Right cardiac atrium (tissue), 5 donors: ENCODE measurements around the gene TNFAIP8L2. TPM values are rescaled to one million over a fixed set of nuclear protein-coding genes. Genes with fewer than 3 reads are reported as not detected.
"Not testable (repeated sequence)": the region's sequence is repeated elsewhere in the genome, so short reads cannot be mapped to it uniquely, and the experiment has no call there.

ENCODE experiments used
- ATAC-seq, 2 donors: fragments of 200-7000 bp; cut with Tn5 transposase; one replicate each; pipeline versions ENCODE4 v1.8.0 to v1.9.1; 2020; ENCODE audit warnings: moderate library complexity in 2 of 2, mild to moderate bottlenecking in 1 of 2
- DNase-seq, 3 donors: peaks; one replicate each; pipeline ENCODE4 v3.0.0-alpha.2; 2020
- H3K27ac ChIP-seq: one replicate; pipeline ENCODE4 v1.5.1; 2013; ENCODE audit warnings: mild to moderate bottlenecking, low read length, control low read depth, moderate library complexity
- H3K27me3 ChIP-seq: one replicate; pipeline ENCODE4 v1.6.1; 2013; ENCODE audit not compliant: control insufficient read depth, insufficient read depth
- H3K4me1 ChIP-seq: one replicate; pipeline ENCODE4 v1.6.1; 2013; ENCODE audit warnings: low read length; ENCODE audit not compliant: control insufficient read depth, insufficient read depth
- H3K4me3 ChIP-seq: one replicate; pipeline ENCODE4 v1.5.1; 2013; ENCODE audit warnings: low read length, control low read depth
- H3K9me3 ChIP-seq: one replicate; pipeline ENCODE4 v1.6.1; 2013; ENCODE audit warnings: low read length; ENCODE audit not compliant: control insufficient read depth
- WGBS: extraction: QIAGEN DNeasy Blood & Tissue Kit; methylation state at CpG from one replicate; pipeline ENCODE4 v1.1.7; 2013; 5-methylcytosine and 5-hydroxymethylcytosine counted together
- intact Hi-C, 4 donors: fragments of 100-400 bp; cut with DNase I; formaldehyde crosslinking; loops; one replicate each; pipeline versions ENCODE4 v1.11.0 to v1.14.0; 2022 to 2023
- polyA plus RNA-seq: library from polyadenylated mRNA; stranded (reverse); fragments of 200-250 nt; gene quantifications from one replicate; pipeline ENCODE4 v1.2.3, GENCODE V29; 2013
- total RNA-seq, 4 donors: library from RNA; stranded (reverse); fragmentation: NEBNext Ultra II Directional; extraction: Animal tissue kit (Norgen Biotek cat#: 25700); gene quantifications; one replicate each; pipeline ENCODE4 v1.2.1, GENCODE V29; 2021
- donor health status: healthy with polysubstance abuse.
- donor health status: DM: no; HTN: yes; CAD: no.
- donor health status: DM: no; HTN: no; CAD: no.
- donor health status: DM: no; HTN: yes; CAD: no; lungs with severe emphysema.
- donor health status: DM: yes; HTN: yes; CAD: no.

TNFAIP8L2 gene
- total and polyA plus RNA-seq, 5 donors = 1.8 to 3.7 (median 2.1) TPM

DNA sequence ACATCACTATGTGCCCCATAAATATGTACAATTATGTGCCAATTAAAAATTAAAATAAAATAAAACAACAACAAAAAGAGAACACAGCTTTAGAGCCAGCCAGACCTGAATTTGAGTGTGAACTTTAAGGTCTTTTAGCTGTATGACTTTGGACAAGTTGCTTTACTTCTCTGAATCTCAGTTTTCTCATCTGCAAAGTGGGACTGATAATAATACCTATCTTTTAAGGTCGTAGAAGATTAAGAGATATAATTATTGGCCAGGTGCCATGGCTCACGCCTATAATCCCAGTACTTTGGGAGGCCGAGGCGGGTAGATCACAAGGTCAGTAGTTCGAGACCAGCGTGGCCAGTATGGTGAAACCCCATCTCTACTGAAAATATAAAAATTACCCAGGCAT is 36.9 kb downstream of the TNFAIP8L2 start:
- no peak overlapping the region for H3K4me3 ChIP-seq

DNA sequence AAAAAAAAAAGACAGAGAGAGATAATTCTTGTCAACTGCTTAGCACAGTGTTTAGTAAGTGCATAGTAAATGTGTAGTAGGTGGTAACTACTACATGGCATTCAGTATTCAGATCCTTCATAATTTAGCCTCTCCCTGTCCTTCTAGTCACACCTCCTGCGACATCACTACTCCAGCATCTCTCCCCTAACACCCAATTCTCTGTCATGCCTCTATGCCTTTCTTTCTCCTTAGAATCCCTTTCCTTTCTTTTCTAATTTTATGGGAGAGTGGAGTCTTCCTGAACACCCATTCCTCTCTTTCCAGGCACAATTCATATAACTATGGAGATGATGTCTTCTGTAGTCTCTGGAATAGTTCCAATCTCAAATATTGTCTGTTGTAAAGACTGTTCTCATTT is 37.4 kb downstream of the TNFAIP8L2 start:
- H3K27ac ChIP-seq = no peak overlapping the region
- intact Hi-C loops = no loop called here
- H3K4me3 ChIP-seq = no peak overlapping the region
- H3K4me1 ChIP-seq = no peaks in the 10 kb centered on the region
- no peak for ATAC-seq
- 88% methylated on average over 1 of the region's 1 CpG for WGBS
- no peaks in the 10 kb centered on the region for H3K27me3 ChIP-seq
- DNase-seq = no peak
- no peaks in the 10 kb centered on the region for H3K9me3 ChIP-seq

More for the DNA sequence above, 36.9 kb downstream of the TNFAIP8L2 start:
- DNase-seq (no peak), ATAC-seq (no peak)
- Histone ChIP-seq H3K27ac (no peak overlapping the region), H3K27me3 (no peaks in the 10 kb centered on the region), H3K4me1 (no peaks in the 10 kb centered on the region), H3K9me3 (no peaks in the 10 kb centered on the region)
- intact Hi-C loops = no loop called here
- WGBS = 70% methylated on average over 6 of the region's 6 CpGs

DNA sequence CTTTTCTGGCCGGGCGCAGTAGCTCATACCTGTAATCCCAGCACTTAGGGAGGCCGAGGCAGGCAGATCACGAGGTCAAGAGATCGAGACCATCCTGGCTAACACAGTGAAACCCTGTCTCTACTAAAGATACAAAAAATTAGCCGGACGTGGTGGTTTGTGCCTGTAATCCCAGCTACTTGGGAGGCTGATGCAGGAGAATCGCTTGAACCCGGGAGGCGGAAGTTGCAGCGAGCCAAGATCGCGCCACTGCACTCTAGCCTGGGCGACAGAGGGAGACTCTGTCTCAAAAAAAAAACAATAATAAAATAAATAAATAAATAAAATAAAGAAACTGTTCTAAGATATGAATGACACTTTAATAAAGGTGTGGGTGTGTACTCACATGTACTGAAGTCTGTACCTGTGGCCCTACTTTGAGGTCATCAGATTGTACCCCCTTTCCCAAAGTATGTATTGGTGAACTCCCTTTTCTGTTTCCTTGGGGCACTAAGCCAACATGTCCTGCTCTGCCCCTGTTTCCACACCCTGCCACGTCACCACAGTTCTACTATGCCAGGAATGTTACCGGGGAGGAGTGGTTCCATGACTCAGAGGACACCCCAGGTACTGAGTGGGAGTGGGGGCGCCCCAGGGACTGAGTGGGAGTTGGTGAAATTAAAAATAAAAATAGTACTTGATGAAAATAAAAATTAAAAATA is 38.6 kb downstream of the TNFAIP8L2 start:
- ATAC-seq = peak in 1 of 2 donors; percentile 48

DNA sequence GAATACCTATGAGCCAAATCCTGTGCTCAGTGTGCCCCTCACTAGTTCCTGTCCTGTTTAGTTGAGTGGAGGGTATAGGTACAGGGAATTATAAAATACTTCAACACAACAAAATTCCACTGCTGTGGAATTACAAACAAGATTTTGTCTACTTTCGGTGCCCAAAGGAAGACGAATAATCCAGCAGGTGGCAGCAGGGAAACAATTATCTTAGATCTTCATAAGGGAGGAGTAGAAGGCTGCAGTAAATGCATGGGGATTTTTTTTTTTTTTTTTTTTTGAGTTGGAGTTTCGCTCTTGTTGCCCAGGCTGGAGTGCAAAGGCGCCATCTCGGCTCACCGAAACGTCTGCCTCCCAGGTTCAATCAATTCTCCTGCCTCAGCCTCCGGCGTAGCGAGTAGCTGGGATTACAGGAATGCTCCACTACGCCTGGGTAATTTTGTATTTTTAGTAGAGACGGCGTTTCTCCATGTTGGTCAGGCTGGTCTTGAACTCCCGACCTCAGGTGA is 39.9 kb downstream of the TNFAIP8L2 start:
- Histone ChIP-seq H3K4me1 (no peaks in the 10 kb centered on the region), H3K27ac (peak overlapping the region; percentile 33), H3K9me3 (no peaks in the 10 kb centered on the region), H3K27me3 (no peaks in the 10 kb centered on the region), H3K4me3 (no peak overlapping the region)
- intact Hi-C loops = loop anchor here in 3 of 4 donors (2.0 to 5.0 kb wide), 2 partner anchors 54 to 56 kb away; partner anchors contain the start of gene PSMD4 (in 2 of the 3)
- 43% methylated on average over 14 of the region's 14 CpGs for WGBS
- ATAC-seq = peak; percentile 7 to 9
- peak; percentile 39 to 62 (median 61) for DNase-seq

More for the DNA sequence above, 38.6 kb downstream of the TNFAIP8L2 start:
- not testable (repeated sequence) for H3K4me3 ChIP-seq, H3K4me1 ChIP-seq, H3K27ac ChIP-seq, H3K27me3 ChIP-seq, H3K9me3 ChIP-seq
- WGBS = 70% methylated on average over 17 of the region's 17 CpGs
- DNase-seq = peak in 2 of 3 donors; percentile 68 to 69
- intact Hi-C loops = loop anchor here in 2 of 4 donors (5.0 kb wide), 1 partner anchor 57 kb away; the partner anchor contains the start of gene PSMD4 (in 2 of the 2)

DNA sequence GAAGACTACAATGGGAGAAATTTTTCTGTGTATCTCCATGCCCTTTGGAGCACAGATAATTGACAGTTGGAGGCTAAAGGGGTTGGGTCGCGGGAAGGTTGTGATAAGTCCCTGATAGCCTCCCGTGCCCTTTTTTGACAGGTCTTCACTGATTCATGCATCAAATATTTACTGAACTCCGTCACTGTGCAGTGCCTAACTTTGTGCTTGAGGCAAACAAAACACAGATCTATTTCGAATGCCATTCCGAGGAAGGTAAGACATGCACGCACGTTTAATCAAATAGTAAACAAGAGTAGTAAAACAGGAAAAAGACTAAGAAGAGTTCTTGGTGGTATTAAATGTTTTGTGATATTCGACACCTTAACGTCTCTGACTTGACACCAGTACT is 41.4 kb downstream of the TNFAIP8L2 start:
- Histone ChIP-seq H3K27ac (peak overlapping the region; percentile 28), H3K27me3 (no peaks in the 10 kb centered on the region), H3K4me3 (peak overlapping the region; percentile 45), H3K4me1 (no peaks in the 10 kb centered on the region), H3K9me3 (no peaks in the 10 kb centered on the region)
- DNase-seq (no peak), ATAC-seq (no peak)
- intact Hi-C loops = loop anchor here in 3 of 4 donors (2.0 to 5.0 kb wide), 2 partner anchors 53 to 54 kb away; partner anchors contain the start of gene PSMD4 (in 2 of the 3)
- 7% methylated on average over 10 of the region's 10 CpGs for WGBS

DNA sequence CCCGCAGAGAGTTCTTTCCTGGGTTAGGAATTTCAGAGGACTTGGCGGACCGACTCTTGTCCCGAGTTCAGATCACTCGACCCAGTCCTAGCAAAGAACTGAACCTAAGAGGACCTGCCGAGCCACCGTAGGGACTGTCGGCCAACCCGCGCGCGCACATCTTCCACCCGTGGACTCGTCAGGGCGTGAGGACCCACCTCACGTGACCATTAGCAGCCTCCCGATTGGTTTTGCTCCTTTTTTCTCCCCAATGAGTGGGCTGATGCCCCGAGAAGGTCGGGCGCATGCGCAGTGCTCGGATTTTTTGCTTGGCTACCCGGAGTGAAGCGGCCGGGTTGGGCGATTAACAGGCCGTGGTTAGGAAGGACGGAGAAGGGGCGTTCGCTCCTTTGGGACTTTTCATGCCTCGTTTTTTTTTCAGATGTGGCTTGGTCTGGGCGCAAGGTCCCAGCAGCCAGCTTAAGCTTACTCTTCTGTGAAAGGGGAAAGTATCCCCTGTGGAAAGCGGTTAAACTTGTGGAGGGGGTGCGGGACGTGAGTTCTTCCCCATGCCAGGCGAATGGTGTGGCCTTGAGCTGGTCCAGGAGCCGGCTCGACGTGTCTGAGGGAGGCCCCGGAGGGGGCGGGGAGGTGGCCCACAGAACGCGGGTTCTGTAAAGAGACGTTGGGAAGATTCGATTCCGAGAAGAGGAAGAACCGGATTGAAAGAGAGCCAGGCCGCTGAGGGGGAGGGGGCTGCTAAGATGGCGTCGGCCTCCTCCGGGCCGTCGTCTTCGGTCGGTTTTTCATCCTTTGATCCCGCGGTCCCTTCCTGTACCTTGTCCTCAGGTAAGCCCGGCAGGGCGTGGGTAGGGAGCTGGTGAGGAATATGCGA is 42.0 kb downstream of the TNFAIP8L2 start, which contains the start of gene PIP5K1A:
TSS of gene PIP5K1A (plus strand) at position 299 of the 874 bp plus-strand sequence. CDS start at position 744, 445 bp downstream.
- intact Hi-C loops = loop anchor here in 2 of 4 donors (5.0 kb wide), 1 partner anchor 54 kb away; the partner anchor contains the start of gene PSMD4 (in 2 of the 2)

DNA sequence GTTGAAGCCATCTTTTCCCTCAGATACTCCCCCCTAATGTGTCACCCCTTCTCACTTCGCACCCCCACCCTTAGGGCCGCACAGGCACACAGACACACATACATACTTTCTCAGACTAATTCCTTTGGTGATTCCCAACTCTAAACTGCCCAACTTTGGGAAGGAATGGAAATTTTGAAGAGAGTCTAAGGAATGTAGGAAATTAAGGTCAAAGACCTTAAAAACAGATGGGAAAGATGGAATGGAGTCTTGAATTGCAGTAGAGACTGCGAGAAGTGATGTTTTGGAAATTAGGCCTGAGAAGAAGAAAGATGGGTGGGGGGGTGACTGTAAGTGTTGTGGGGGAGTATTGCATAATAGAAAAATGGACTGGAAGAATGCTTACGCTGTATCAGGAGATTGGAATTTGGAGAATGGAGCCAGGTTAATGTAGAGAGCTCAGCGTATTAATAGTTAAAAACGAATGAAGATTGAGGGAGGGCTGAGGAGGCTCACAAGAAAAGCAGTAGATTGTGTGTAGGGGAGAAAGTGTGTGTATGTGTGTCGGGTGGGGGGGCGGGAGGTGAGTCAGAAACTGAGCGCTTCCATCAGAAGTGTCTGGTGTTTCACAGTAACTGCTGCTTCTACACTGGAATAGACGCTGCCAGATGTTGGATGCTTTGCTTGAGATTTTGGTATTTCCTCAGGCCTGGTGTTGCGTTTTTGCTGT is 43.6 kb downstream of the TNFAIP8L2 start:
- no peaks in the 10 kb centered on the region for H3K4me1 ChIP-seq

More for the DNA sequence above, 42.0 kb downstream of the TNFAIP8L2 start, which contains the start of gene PIP5K1A:
- Histone ChIP-seq H3K4me3 (peak within 1 kb of the TSS; percentile 93), H3K27ac (peak within 1 kb of the TSS; percentile 82), H3K4me1 (no peaks in the 10 kb centered on the region), H3K9me3 (no peaks in the 10 kb centered on the region), H3K27me3 (no peaks in the 10 kb centered on the region)
- DNase-seq (peak; percentile 99 to 100 (median 100)), ATAC-seq (peak; percentile 95 to 97)
- under 1% methylated on average over 60 of the region's 60 CpGs for WGBS

DNA sequence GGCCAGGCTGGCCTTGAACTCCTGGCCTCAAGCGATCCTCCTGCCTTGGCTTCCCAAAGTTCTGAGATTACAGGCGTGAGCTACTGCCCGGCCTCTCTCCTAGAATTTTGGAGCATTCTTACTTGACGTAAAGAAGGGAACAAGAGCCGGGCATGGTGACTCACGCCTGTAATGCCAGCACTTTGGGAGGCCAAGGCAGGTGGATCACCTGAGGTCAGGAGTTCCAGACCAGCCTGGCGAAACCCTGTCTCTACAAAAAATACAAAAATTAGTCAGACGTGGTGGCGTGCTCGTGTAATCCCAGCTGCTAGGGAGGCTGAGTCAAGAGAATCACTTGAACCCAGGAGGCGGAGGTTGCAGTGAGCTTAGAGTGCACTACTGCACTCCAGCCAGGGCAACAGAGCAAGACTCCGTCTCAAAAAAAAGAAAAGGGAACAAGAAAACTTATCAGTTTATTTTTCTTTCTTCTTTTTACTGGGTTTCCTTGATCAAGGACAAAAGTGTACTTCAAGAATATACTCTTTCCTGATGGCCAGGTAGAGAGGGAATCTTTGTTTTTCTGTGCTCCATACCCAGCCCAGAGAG is 49.0 kb downstream of the TNFAIP8L2 start:
- H3K27ac ChIP-seq, intact Hi-C loops: not testable (repeated sequence)

More for the DNA sequence above, 43.6 kb downstream of the TNFAIP8L2 start:
- Histone ChIP-seq H3K27me3 (no peaks in the 10 kb centered on the region), H3K27ac (peak overlapping the region; percentile 15), H3K9me3 (no peaks in the 10 kb centered on the region), H3K4me3 (peak overlapping the region; percentile 93)
- DNase-seq (no peak), ATAC-seq (no peak)
- WGBS = 20% methylated on average over 11 of the region's 11 CpGs
- intact Hi-C loops = loop anchor here in 2 of 4 donors (5.0 kb wide), 1 partner anchor 52 kb away; the partner anchor contains the start of gene PSMD4 (in 2 of the 2)

More for the DNA sequence above, 49.0 kb downstream of the TNFAIP8L2 start:
- not testable (repeated sequence) for H3K27me3 ChIP-seq, DNase-seq, H3K9me3 ChIP-seq, H3K4me3 ChIP-seq, H3K4me1 ChIP-seq, ATAC-seq
- 94% methylated on average over 12 of the region's 12 CpGs for WGBS
